NCI-H146 (cell line): ENCODE data around the gene CPVL.

Experiments used
- DNase-seq: peaks from one replicate; lab custom pipeline; 2025; lab: John Stamatoyannopoulos, UW

Gene CPVL

GRCh38 chr7:29146057-29146706 lies at the start of gene CPVL:
CPVL (minus strand) TSS chr7:29146537; CDS start chr7:29121061, 25,476 bp downstream.
- DNase-seq, result peak; percentile 81

GRCh38 chr7:29194594-29195427 lies 48.5 kb upstream of the CPVL start, which contains the start of gene CHN2:
CHN2 (plus strand) TSS chr7:29194775.
- DNase-seq, result peak; percentile 78

- DNase-seq, result peak; percentile 78
Measured at GRCh38 chr7:29194206-29194593, 47.9 kb upstream of the CPVL start.

GRCh38 chr7:29193316-29194205 lies 47.2 kb upstream of the CPVL start:
- peak; percentile 78 for DNase-seq

- no peak for DNase-seq
Measured at GRCh38 chr7:29192811-29193210, 46.5 kb upstream of the CPVL start.

- no peak for DNase-seq
Measured at GRCh38 chr7:29192323-29192722, 46.0 kb upstream of the CPVL start.

- DNase-seq, result peak; percentile 72
Measured at GRCh38 chr7:29190349-29191045, 44.2 kb upstream of the CPVL start.

GRCh38 chr7:29189743-29190201 lies 43.4 kb upstream of the CPVL start:
- DNase-seq, result peak; percentile 97

GRCh38 chr7:29185613-29186012 lies 39.3 kb upstream of the CPVL start:
- DNase-seq, result no peak

GRCh38 chr7:29184599-29184998 lies 38.3 kb upstream of the CPVL start:
- no peak for DNase-seq

- DNase-seq, result no peak
Measured at GRCh38 chr7:29179115-29179514, 32.8 kb upstream of the CPVL start.

GRCh38 chr7:29177963-29178600 lies 31.7 kb upstream of the CPVL start:
- DNase-seq, result no peak

GRCh38 chr7:29173458-29173857 lies 27.1 kb upstream of the CPVL start:
- DNase-seq, result no peak

- DNase-seq, result no peak
Measured at GRCh38 chr7:29170781-29171180, 24.4 kb upstream of the CPVL start.

- DNase-seq, result no peak
Measured at GRCh38 chr7:29167721-29168120, 21.4 kb upstream of the CPVL start.

- DNase-seq, result no peak
Measured at GRCh38 chr7:29163854-29164253, 17.5 kb upstream of the CPVL start.

GRCh38 chr7:29162577-29162976 lies 16.2 kb upstream of the CPVL start:
- no peak for DNase-seq

GRCh38 chr7:29161231-29161630 lies 14.9 kb upstream of the CPVL start:
- DNase-seq, result no peak

GRCh38 chr7:29160080-29160479 lies 13.7 kb upstream of the CPVL start:
- DNase-seq, result no peak

GRCh38 chr7:29158795-29159423 lies 12.6 kb upstream of the CPVL start:
- DNase-seq, result peak; percentile 61
